Measurements from ENCODE around the gene PLA2G6. TPM values are rescaled to one million over a fixed set of nuclear protein-coding genes. Genes with fewer than 3 reads are reported as not detected.
"Not testable (repeated sequence)": the region's sequence is repeated elsewhere in the genome, so short reads cannot be mapped to it uniquely, and the experiment has no call there.

Gene PLA2G6
- total and polyA plus RNA-seq, 2 experiments from 2014 or later, result 5.5 to 6.5 TPM

DNA sequence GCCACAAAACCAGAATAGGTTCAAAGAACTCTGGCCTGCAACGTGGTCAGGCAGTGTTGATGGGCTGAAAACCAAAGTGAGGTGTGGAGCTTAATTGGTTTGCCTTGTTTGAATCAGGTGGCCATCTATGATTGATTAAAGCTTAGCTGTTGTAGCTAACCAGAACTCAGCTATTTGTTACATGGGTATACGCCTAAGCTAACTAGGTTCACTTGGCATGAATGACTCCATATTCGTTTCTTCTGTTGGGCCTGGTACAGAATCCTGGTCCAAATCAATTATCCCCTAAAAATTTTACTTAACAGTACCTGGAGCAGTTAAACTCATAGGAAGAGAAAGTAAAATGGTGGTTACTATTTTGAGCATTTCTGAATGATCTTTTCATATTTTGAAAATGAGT lies 63.4 kb downstream of the PLA2G6 start:
- Histone ChIP-seq H3K4me1 (ENCODE audit: insufficient read depth) (no peaks in the 10 kb centered on the region), H3K27ac (no peak overlapping the region), H3K27me3 (replicated peaks; ENCODE audit: insufficient read depth) (no peaks in the 10 kb centered on the region), H3K4me3 (no peak overlapping the region), H3K9me3 (ENCODE audit: low read depth) (no peaks in the 10 kb centered on the region), H3K79me2 (ENCODE audit: insufficient read depth) (no peaks in the 10 kb centered on the region), H3K9me2 (ENCODE audit: insufficient read depth) (no peaks in the 10 kb centered on the region), H3K4me2 (ENCODE audit: unreplicated experiment) (no peak overlapping the region), H3K36me3 (ENCODE audit: low read depth) (no peaks in the 10 kb centered on the region), H2AFZ (no peak overlapping the region), H3F3A (ENCODE audit: insufficient read depth) (no peaks in the 10 kb centered on the region), H3K9ac (no peak overlapping the region), H4K20me1 (ENCODE audit: insufficient read depth) (no peaks in the 10 kb centered on the region)
- WGBS, 2 experiments (ENCODE audit: low coverage in 1 of 2, low lambda C conversion rate in 2 of 2, missing lambda C conversion rate in 2 of 2), result 70 to 72% methylated on average over 3 of the region's 3 CpGs
- no peak for DNase-seq
- no peak for TF ChIP-seq EZH2phosphoT487 (IDR thresholded peaks at IDR 0.05; ENCODE audit: insufficient read depth, low read depth)
- in situ Hi-C loops (cut with MboI), result no loop called here

DNA sequence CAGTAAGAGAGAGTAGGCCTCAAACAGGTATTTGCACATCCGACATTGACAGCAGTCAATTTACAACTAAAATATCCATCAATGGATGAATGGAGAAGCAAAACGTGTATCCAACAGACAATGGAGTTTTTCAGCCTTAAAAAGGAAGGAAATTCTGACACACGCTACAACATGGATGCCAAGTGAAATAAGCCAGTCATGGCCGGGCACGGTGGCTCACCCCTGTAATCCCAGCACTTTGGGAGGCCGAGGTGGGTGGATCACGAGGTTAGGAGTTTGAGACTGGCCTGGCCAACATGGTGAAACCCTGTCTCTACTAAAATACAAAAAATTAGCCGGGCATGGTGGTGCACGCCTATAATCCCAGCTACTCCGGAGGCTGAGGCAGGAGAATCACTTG lies 64.1 kb downstream of the PLA2G6 start:
- H3K27me3 ChIP-seq (replicated peaks; ENCODE audit: insufficient read depth); DNase-seq; H3K27ac ChIP-seq; H2AFZ ChIP-seq; in situ Hi-C loops (cut with MboI); H3K4me1 ChIP-seq (ENCODE audit: insufficient read depth); H3F3A ChIP-seq (ENCODE audit: insufficient read depth); H3K36me3 ChIP-seq (ENCODE audit: low read depth); H3K4me3 ChIP-seq; H3K9me2 ChIP-seq (ENCODE audit: insufficient read depth); H3K9ac ChIP-seq; H3K4me2 ChIP-seq (ENCODE audit: unreplicated experiment); H3K79me2 ChIP-seq (ENCODE audit: insufficient read depth); H4K20me1 ChIP-seq (ENCODE audit: insufficient read depth); H3K9me3 ChIP-seq (ENCODE audit: low read depth): not testable (repeated sequence)
- WGBS, 2 experiments (ENCODE audit: low coverage in 1 of 2, low lambda C conversion rate in 2 of 2, missing lambda C conversion rate in 2 of 2), result 86% methylated on average over 10 of the region's 10 CpGs

DNA sequence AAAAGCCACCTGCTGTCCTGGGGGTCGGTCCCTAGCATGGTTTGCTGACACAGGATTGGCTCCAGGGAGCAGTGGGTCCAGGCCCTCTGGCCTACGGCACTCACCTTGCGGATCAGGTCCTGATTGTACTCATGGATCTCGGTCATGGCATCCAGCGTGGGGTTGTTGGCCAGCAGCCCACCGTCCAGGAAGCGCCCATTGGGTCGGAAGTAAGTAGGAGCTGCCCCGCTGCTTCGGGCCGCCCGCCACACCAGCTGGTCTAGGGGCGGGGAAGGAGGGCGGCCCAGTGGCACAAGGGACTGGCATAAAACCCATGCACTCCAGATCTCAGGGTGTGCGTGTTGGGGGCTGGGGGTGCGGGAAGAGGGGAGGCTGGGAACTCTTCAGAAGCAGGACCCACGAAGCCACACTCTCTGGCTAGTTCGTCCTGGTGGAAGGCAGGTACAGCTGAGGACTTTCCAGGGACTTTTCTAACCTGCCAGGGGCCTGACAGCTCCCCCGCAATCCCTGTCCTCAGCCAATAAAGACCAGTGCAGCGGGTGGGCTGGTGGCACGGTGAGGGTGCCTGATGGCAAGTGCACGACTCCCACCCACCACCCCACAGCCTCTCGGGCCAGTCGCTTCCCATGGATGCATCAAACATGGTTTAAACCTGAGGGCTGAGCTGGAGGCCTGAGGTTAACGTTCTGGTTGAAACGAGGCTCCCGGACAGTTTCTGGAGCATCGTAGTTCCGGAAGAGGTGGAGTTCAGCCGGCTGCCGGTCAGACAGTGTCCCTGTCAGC lies 66.0 kb downstream of the PLA2G6 start:
- H3K27ac ChIP-seq, result no peak overlapping the region
- DNase-seq, result no peak
- no peaks in the 10 kb centered on the region for H3K9me3 ChIP-seq (ENCODE audit: low read depth)
- TF ChIP-seq EZH2 (IDR thresholded peaks at IDR 0.05; ENCODE audit: insufficient read depth, poor library complexity, severe bottlenecking), result no peak
- TF ChIP-seq EZH2phosphoT487 (IDR thresholded peaks at IDR 0.05; ENCODE audit: insufficient read depth, low read depth), result no peak
- no peak overlapping the region for H3K9ac ChIP-seq
- H3K36me3 ChIP-seq (ENCODE audit: low read depth), result no peaks in the 10 kb centered on the region
- no peaks in the 10 kb centered on the region for H3K79me2 ChIP-seq (ENCODE audit: insufficient read depth)
- in situ Hi-C loops (cut with MboI), result no loop called here
- no peak overlapping the region for H3K4me3 ChIP-seq
- no peaks in the 10 kb centered on the region for H3F3A ChIP-seq (ENCODE audit: insufficient read depth)
- 89 to 92% methylated on average over 27 to 31 of the region's 31 CpGs for WGBS, 2 experiments (ENCODE audit: low coverage in 1 of 2, low lambda C conversion rate in 2 of 2, missing lambda C conversion rate in 2 of 2)
- H3K4me2 ChIP-seq (ENCODE audit: unreplicated experiment), result no peak overlapping the region
- no peaks in the 10 kb centered on the region for H4K20me1 ChIP-seq (ENCODE audit: insufficient read depth)
- H3K9me2 ChIP-seq (ENCODE audit: insufficient read depth), result no peaks in the 10 kb centered on the region
- no peaks in the 10 kb centered on the region; the same call in 1 of the 2 replicates for H3K4me1 ChIP-seq (ENCODE audit: insufficient read depth)
- no peaks in the 10 kb centered on the region for H3K27me3 ChIP-seq (replicated peaks; ENCODE audit: insufficient read depth)
- no peak overlapping the region for H2AFZ ChIP-seq

DNA sequence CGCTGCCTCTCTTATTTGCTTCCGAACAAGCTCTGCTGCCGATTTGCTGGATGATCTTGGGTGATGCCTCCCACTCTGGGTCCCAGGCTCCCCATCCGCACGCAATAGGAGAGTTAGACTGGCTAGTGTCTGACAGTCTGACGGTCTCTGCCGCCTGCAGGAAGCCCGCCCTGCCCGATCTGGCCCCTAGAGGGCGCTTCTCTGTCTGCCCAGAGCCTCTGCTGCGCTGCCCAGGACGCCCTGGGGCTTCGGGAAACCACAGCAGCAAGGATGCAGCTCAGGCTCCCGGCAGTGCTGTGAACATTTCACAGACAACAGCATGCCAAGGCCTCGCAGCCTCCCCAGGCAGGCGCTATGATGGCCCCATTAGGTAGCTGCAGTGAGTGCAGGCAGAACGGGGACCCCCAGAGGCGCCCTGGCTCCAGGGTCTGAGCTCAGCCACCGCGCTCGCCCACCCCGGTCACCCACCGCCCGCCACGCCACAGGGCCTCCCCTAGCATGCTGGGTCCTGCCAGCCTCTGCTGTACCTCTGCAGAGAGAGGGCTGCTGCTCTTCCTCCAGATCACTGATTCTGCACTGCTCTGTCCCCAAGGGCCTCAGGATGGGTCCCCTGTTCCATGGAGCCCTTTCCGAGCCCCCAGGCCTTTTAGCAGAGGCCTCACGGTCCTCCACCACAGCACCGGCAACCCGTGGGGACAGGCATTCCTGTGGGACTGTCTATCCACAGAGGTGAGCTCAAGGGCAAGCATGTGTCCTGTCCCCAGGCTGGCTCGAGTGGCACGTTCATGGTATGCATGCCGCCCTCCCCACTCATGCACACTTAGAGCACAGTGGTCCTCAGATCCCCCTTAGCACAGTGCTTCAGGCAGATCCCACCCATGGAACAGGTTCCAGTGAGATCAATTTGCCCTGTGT lies 66.9 kb downstream of the PLA2G6 start:
- Histone ChIP-seq H3K36me3 (ENCODE audit: low read depth) (no peaks in the 10 kb centered on the region), H3K9ac (no peak overlapping the region), H3K4me3 (no peak overlapping the region), H2AFZ (no peak overlapping the region), H3K27me3 (replicated peaks; ENCODE audit: insufficient read depth) (no peaks in the 10 kb centered on the region), H3K27ac (no peak overlapping the region), H3K9me2 (ENCODE audit: insufficient read depth) (no peaks in the 10 kb centered on the region), H3K4me2 (ENCODE audit: unreplicated experiment) (no peak overlapping the region), H3K79me2 (ENCODE audit: insufficient read depth) (no peaks in the 10 kb centered on the region), H3K9me3 (ENCODE audit: low read depth) (no peaks in the 10 kb centered on the region), H4K20me1 (ENCODE audit: insufficient read depth) (no peaks in the 10 kb centered on the region), H3F3A (ENCODE audit: insufficient read depth) (no peaks in the 10 kb centered on the region), H3K4me1 (ENCODE audit: insufficient read depth) (no peaks in the 10 kb centered on the region; the same call in 1 of the 2 replicates)
- no peak for TF ChIP-seq EZH2phosphoT487 (IDR thresholded peaks at IDR 0.05; ENCODE audit: insufficient read depth, low read depth)
- TF ChIP-seq EZH2 (IDR thresholded peaks at IDR 0.05; ENCODE audit: insufficient read depth, poor library complexity, severe bottlenecking), result no peak
- peak; percentile 89 for DNase-seq
- in situ Hi-C loops (cut with MboI), result no loop called here
- WGBS, 2 experiments (ENCODE audit: low coverage in 1 of 2, low lambda C conversion rate in 2 of 2, missing lambda C conversion rate in 2 of 2), result 36 to 55% methylated on average over 25 to 30 of the region's 32 CpGs

Measured in GM23248 (cell line).